Mesendoderm (in vitro differentiated cells): Measurements from ENCODE around the gene PEX12.

Source experiments
- DNase-seq: peaks from one replicate; pipeline ENCODE4 v3.0.0; 2013
- H2AK5ac ChIP-seq: 2 replicates; pipeline ENCODE4 v1.6.1; 2013; ENCODE audit warnings: low read length, inconsistent platforms
- H2BK120ac ChIP-seq: 2 replicates; pipeline ENCODE4 v1.6.1; 2013; ENCODE audit warnings: low read depth, mild to moderate bottlenecking, low read length, moderate library complexity, mixed read lengths
- H2BK15ac ChIP-seq: replicated peaks from 2 replicates; pipeline ENCODE4 v1.6.1; 2013; ENCODE audit warnings: low read depth, mild to moderate bottlenecking, moderate library complexity
- H2BK5ac ChIP-seq: 2 replicates; pipeline ENCODE4 v1.6.1; 2013; ENCODE audit warnings: low read length, inconsistent platforms
- H3K18ac ChIP-seq: 2 replicates; pipeline ENCODE4 v1.6.1; 2013; ENCODE audit warnings: mild to moderate bottlenecking, low read length, mixed read lengths
- H3K23ac ChIP-seq: one replicate; pipeline ENCODE4 v1.6.1; 2013; ENCODE audit warnings: low read length
- H3K27ac ChIP-seq: 2 replicates; pipeline ENCODE4 v1.5.1; 2013; ENCODE audit warnings: low read depth, mild to moderate bottlenecking, inconsistent platforms, low read length, moderate library complexity
- H3K27me3 ChIP-seq: 2 replicates; pipeline ENCODE4 v1.6.1; 2013; ENCODE audit warnings: low read length, control low read depth, mild to moderate bottlenecking, inconsistent platforms; ENCODE audit not compliant: insufficient read depth, poor library complexity
- H3K36me3 ChIP-seq: 2 replicates; pipeline ENCODE4 v1.6.1; 2013; ENCODE audit warnings: low read length, inconsistent platforms; ENCODE audit not compliant: control insufficient read depth, insufficient read depth
- H3K4ac ChIP-seq: one replicate; pipeline ENCODE4 v1.6.1; 2013; ENCODE audit warnings: low read depth, mild to moderate bottlenecking, low read length, moderate library complexity
- H3K4me1 ChIP-seq: 2 replicates; pipeline ENCODE4 v1.6.1; 2013; ENCODE audit warnings: low read depth, low read length, inconsistent platforms; ENCODE audit not compliant: control insufficient read depth
- H3K4me2 ChIP-seq: 2 replicates; pipeline ENCODE4 v1.6.1; 2013; ENCODE audit warnings: low read length
- H3K4me3 ChIP-seq: 2 replicates; pipeline ENCODE4 v1.5.1; 2013; ENCODE audit warnings: mild to moderate bottlenecking, low read length
- H3K56ac ChIP-seq: one replicate; pipeline ENCODE4 v1.6.1; 2013; ENCODE audit warnings: low read length
- H3K79me1 ChIP-seq: 2 replicates; pipeline ENCODE4 v1.6.1; 2013; ENCODE audit warnings: low read length, inconsistent platforms
- H3K79me2 ChIP-seq: 2 replicates; pipeline ENCODE4 v1.6.1; 2013; ENCODE audit warnings: mild to moderate bottlenecking, low read length; ENCODE audit not compliant: control insufficient read depth, insufficient read depth
- H3K9ac ChIP-seq: 2 replicates; pipeline ENCODE4 v1.6.1; 2013; ENCODE audit warnings: low read length, inconsistent platforms
- H4K5ac ChIP-seq: one replicate; pipeline ENCODE4 v1.6.1; 2013; ENCODE audit warnings: low read length
- H4K8ac ChIP-seq: one replicate; pipeline ENCODE4 v1.6.1; 2013; ENCODE audit warnings: low read depth, mild to moderate bottlenecking, control low read depth, low read length, moderate library complexity
- WGBS: extraction: QIAGEN DNeasy Blood & Tissue Kit; methylation state at CpG from one replicate; pipeline ENCODE4 v1.1.7; 2013; ENCODE audit warnings: low lambda C conversion rate, missing lambda C conversion rate; ENCODE audit not compliant: insufficient coverage; ENCODE audit errors: extremely low coverage; 5-methylcytosine and 5-hydroxymethylcytosine counted together

Gene PEX12

GRCh38 chr17:35548208-35548810 lies 30.1 kb downstream of the PEX12 start:
- no peaks in the 10 kb centered on the region for H3K79me2 ChIP-seq
- H3K9ac ChIP-seq, result no peak overlapping the region
- H2BK5ac ChIP-seq, result no peak overlapping the region
- WGBS, result no CpG with 5 or more reads among the region's 8 CpGs
- no peak overlapping the region for H2BK120ac ChIP-seq
- H3K4ac ChIP-seq, result no peak overlapping the region
- no peak overlapping the region for H3K18ac ChIP-seq
- no peaks in the 10 kb centered on the region for H3K79me1 ChIP-seq
- no peak overlapping the region for H3K23ac ChIP-seq
- DNase-seq, result no peak
- H2AK5ac ChIP-seq, result no peak overlapping the region
- H4K5ac ChIP-seq, result no peak overlapping the region
- no peak overlapping the region for H3K4me3 ChIP-seq
- no peak overlapping the region for H3K27ac ChIP-seq
- H3K36me3 ChIP-seq, result no peaks in the 10 kb centered on the region
- H3K4me2 ChIP-seq, result no peak overlapping the region
- H3K27me3 ChIP-seq, result no peaks in the 10 kb centered on the region
- no peak overlapping the region for H3K56ac ChIP-seq
- no peaks in the 10 kb centered on the region for H3K4me1 ChIP-seq
- H2BK15ac ChIP-seq, result no peak overlapping the region
- H4K8ac ChIP-seq, result no peak overlapping the region

- Histone ChIP-seq H3K4me3 (no peak overlapping the region), H2BK120ac (no peak overlapping the region), H2BK5ac (no peak overlapping the region), H3K36me3 (no peaks in the 10 kb centered on the region), H3K4me2 (no peak overlapping the region), H4K8ac (no peak overlapping the region), H3K4me1 (no peaks in the 10 kb centered on the region), H3K27ac (no peak overlapping the region), H2AK5ac (no peak overlapping the region), H4K5ac (no peak overlapping the region), H3K9ac (no peak overlapping the region), H3K23ac (no peak overlapping the region), H3K56ac (no peak overlapping the region), H3K27me3 (no peaks in the 10 kb centered on the region), H3K18ac (no peak overlapping the region), H3K79me1 (no peaks in the 10 kb centered on the region), H3K4ac (no peak overlapping the region), H2BK15ac (no peak overlapping the region), H3K79me2 (no peaks in the 10 kb centered on the region)
- WGBS, result no CpG with 5 or more reads among the region's 1 CpG
- DNase-seq, result no peak
Observed at GRCh38 chr17:35546487-35546886, 31.9 kb downstream of the PEX12 start.

- Histone ChIP-seq H3K9ac (no peak overlapping the region), H3K4me2 (no peak overlapping the region), H4K8ac (no peak overlapping the region), H3K79me2 (no peaks in the 10 kb centered on the region), H3K27ac (no peak overlapping the region), H3K18ac (no peak overlapping the region), H2AK5ac (no peak overlapping the region), H3K4ac (no peak overlapping the region), H3K36me3 (no peaks in the 10 kb centered on the region), H2BK5ac (no peak overlapping the region), H3K23ac (no peak overlapping the region), H3K56ac (no peak overlapping the region), H3K4me3 (no peak overlapping the region), H3K27me3 (no peaks in the 10 kb centered on the region), H4K5ac (no peak overlapping the region), H3K79me1 (no peaks in the 10 kb centered on the region), H2BK120ac (no peak overlapping the region), H3K4me1 (no peaks in the 10 kb centered on the region), H2BK15ac (no peak overlapping the region)
- DNase-seq, result no peak
- no CpG with 5 or more reads among the region's 1 CpG for WGBS
Observed at GRCh38 chr17:35545150-35545549, 33.2 kb downstream of the PEX12 start.

DNA sequence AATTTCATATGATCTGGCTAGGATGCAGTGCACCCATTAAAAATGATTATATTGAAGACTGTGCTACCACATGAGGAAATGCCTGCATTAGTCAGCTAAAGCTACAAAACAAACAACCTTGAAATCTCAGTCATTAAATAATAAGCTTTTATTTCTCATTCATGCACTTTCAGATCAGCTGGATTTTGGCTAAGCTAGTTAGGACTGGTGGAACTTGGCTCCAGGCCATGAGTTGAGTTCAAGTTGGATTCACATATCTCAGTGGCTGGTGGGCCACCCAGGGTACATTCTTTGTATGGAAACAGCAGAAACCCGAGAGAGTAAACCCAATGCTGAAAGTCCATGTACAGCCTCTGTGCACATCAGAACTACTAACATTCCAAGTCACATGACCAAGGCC lies 34.5 kb downstream of the PEX12 start:
- no CpG with 5 or more reads among the region's 1 CpG for WGBS
- H2BK120ac ChIP-seq, result no peak overlapping the region
- DNase-seq, result no peak

GRCh38 chr17:35542990-35543389 lies 35.4 kb downstream of the PEX12 start:
- no peaks in the 10 kb centered on the region for H3K36me3 ChIP-seq
- no peak overlapping the region for H3K4me2 ChIP-seq
- H3K27ac ChIP-seq, result no peak overlapping the region
- no peak overlapping the region for H2BK120ac ChIP-seq
- H4K8ac ChIP-seq, result no peak overlapping the region
- no peak overlapping the region for H3K18ac ChIP-seq
- H2BK5ac ChIP-seq, result no peak overlapping the region
- H3K23ac ChIP-seq, result no peak overlapping the region
- no peak overlapping the region for H3K56ac ChIP-seq
- H3K9ac ChIP-seq, result no peak overlapping the region
- no peak for DNase-seq
- no peaks in the 10 kb centered on the region for H3K79me2 ChIP-seq
- no peak overlapping the region for H2BK15ac ChIP-seq
- H3K4me1 ChIP-seq, result no peaks in the 10 kb centered on the region
- H2AK5ac ChIP-seq, result no peak overlapping the region
- no peaks in the 10 kb centered on the region for H3K79me1 ChIP-seq
- H3K4ac ChIP-seq, result no peak overlapping the region
- no peaks in the 10 kb centered on the region for H3K27me3 ChIP-seq
- no peak overlapping the region for H3K4me3 ChIP-seq
- no peak overlapping the region for H4K5ac ChIP-seq

More for the DNA sequence above, 34.5 kb downstream of the PEX12 start:
- no peak overlapping the region for H3K9ac ChIP-seq
- H3K79me2 ChIP-seq, result no peaks in the 10 kb centered on the region
- no peak overlapping the region for H2BK5ac ChIP-seq
- H3K79me1 ChIP-seq, result no peaks in the 10 kb centered on the region
- H3K36me3 ChIP-seq, result no peaks in the 10 kb centered on the region
- no peak overlapping the region for H3K23ac ChIP-seq
- no peak overlapping the region for H4K5ac ChIP-seq
- H3K27me3 ChIP-seq, result no peaks in the 10 kb centered on the region
- no peak overlapping the region for H3K4ac ChIP-seq
- H3K4me1 ChIP-seq, result no peaks in the 10 kb centered on the region
- no peak overlapping the region for H2AK5ac ChIP-seq
- H4K8ac ChIP-seq, result no peak overlapping the region
- no peak overlapping the region for H3K4me2 ChIP-seq
- H3K4me3 ChIP-seq, result no peak overlapping the region
- no peak overlapping the region for H3K27ac ChIP-seq
- H3K18ac ChIP-seq, result no peak overlapping the region
- no peak overlapping the region for H3K56ac ChIP-seq
- no peak overlapping the region for H2BK15ac ChIP-seq

GRCh38 chr17:35541434-35541833 lies 36.9 kb downstream of the PEX12 start:
- H2AK5ac ChIP-seq, result no peak overlapping the region
- no peak overlapping the region for H3K4me2 ChIP-seq
- no peak overlapping the region for H3K4me3 ChIP-seq
- no peaks in the 10 kb centered on the region for H3K27me3 ChIP-seq
- H3K56ac ChIP-seq, result no peak overlapping the region
- H3K79me2 ChIP-seq, result no peaks in the 10 kb centered on the region
- no peak overlapping the region for H3K23ac ChIP-seq
- no peak overlapping the region for H3K18ac ChIP-seq
- no peaks in the 10 kb centered on the region for H3K4me1 ChIP-seq
- H2BK120ac ChIP-seq, result no peak overlapping the region
- H2BK5ac ChIP-seq, result no peak overlapping the region
- H3K79me1 ChIP-seq, result no peaks in the 10 kb centered on the region
- H3K36me3 ChIP-seq, result no peaks in the 10 kb centered on the region
- no peak overlapping the region for H4K8ac ChIP-seq
- H4K5ac ChIP-seq, result no peak overlapping the region
- no peak overlapping the region for H3K4ac ChIP-seq
- H3K9ac ChIP-seq, result no peak overlapping the region
- H2BK15ac ChIP-seq, result no peak overlapping the region
- no CpG with 5 or more reads among the region's 1 CpG for WGBS
- no peak for DNase-seq
- no peak overlapping the region for H3K27ac ChIP-seq
